HG02970 (cell line): ENCODE data around the gene DCDC2.
"Not testable (repeated sequence)": the region's sequence is repeated elsewhere in the genome, so short reads cannot be mapped to it uniquely, and the experiment has no call there.

Source experiments
- ATAC-seq: cut with Tn5 transposase; IDR thresholded peaks from one replicate; pipeline ENCODE4 v1.9.1; 2021; ENCODE audit warnings: mild to moderate bottlenecking, moderate library complexity, moderate number of reproducible peaks; ENCODE audit not compliant: unreplicated experiment, low FRiP score

The DCDC2 gene

DNA sequence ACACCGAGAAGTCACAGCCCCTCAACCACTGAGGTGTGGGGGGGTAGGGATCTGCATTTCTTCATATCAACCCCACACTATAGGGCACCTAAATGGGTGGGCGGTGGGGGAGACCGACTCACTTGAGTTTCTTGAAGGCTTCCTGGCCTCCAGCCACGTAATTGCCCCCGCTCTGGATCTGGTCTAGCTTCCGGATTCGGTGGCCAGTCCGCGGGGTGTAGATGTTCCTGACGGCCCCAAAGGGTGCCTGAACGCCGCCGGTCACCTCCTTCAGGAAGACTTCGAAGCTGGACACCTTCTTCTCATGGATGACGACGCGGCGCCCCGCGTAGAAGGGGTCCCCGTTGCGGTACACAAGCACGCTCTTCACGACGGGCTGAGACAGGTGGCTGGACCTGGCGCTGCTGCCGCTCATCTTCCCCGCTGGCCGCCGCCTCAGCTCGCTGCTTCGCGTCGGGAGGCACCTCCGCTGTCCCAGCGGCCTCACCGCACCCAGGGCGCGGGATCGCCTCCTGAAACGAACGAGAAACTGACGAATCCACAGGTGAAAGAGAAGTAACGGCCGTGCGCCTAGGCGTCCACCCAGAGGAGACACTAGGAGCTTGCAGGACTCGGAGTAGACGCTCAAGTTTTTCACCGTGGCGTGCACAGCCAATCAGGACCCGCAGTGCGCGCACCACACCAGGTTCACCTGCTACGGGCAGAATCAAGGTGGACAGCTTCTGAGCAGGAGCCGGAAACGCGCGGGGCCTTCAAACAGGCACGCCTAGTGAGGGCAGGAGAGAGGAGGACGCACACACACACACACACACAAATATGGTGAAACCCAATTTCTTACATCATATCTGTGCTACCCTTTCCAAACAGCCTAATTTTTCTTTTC, at the start of gene DCDC2:
Gene DCDC2 (minus strand): TSS at position 724 of the 883 bp plus-strand sequence. CDS start 309 bp downstream, at position 415.
- no peak for ATAC-seq

DNA sequence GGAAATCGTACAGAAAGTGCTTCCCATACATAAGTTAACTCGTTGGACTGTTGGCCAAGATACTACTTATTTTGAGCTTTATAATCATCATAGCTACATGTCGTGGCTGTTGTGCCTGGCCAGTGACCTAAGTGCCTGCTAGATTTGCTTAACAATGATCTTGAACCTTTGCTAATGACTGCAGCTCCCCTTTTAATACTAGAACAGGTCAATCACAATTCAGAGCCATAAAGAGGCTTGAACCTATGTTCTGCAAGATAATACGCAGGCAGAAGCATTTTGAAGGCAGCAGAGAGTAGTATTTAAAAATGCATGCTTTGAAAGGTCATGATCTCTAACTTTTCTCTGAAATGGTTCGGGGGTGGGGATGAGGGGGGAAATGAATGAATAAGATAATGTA, 47.4 kb upstream of the DCDC2 start:
- no peak for ATAC-seq

DNA sequence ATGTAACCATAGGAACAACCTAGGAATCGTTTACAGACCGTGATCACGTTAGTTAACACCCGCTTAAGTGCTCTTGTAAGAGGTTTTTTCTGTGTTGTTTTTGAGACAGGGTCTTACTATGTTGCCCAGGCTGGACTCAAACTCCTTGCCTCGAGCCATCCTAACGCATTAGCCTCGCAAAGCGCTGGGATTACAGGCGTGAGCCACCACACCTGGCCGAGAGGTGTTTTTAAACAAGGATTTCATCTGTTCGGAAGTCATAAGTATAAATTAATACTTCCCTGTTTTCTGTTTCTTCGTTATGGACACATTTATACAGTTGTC, 45.6 kb upstream of the DCDC2 start:
- no peak for ATAC-seq

DNA sequence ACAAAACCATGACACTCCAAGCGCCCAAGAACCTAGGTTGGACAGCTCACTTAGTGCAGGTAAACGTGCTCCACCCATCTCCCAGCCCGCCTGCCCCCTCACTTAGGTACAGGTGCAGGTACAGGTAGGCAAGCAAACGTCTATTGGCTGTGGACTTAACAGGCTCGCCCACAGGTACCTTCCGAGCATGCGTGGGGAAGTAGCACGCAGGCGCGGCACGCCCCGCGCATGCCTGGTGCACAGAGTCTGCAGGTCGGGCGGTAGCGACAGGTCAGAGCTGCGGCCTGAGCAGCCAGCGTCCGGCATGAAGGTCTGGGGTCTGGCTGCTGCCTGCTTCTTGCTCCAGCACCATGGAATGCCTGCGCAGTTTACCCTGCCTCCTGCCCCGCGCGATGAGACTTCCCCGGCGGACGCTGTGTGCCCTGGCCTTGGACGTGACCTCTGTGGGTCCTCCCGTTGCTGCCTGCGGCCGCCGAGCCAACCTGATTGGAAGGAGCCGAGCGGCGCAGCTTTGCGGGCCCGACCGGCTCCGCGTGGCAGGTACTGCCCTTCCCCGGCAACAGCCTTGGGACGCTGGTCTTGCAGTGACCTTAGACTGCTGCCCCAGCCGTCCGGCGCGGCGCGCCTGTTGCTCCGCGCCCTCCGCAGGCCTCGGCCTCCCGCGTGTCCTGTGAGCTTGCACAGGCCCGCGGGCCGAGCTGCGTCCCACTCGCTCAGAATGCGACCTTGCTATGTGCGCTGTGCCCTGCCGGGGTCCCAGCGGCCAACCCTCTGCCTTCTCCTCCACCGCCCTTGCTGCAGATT, 45.0 kb upstream of the DCDC2 start, which contains the start of gene MRS2:
Gene MRS2 (plus strand): TSS at position 240 of the 804 bp plus-strand sequence. CDS start 111 bp downstream, at position 351.
- peak; percentile 92 for ATAC-seq

DNA sequence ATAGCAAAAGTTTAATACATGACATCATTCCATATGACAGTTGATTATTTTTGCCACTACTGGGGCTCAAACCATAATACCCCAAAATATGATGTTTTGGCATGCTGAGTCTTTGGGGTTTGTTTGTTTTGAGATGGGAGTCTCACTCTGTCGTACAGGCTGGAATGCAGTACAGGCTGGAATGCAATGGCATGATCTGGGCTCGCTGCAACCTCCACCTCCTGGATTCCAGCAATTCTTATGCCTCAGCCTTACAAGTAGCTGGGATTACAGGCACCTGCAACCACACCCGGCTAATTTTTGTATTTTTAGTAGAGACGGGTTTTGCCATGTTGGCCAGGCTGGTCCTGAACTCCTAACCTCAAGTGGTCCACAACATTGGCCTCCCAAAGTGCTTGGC, 43.6 kb upstream of the DCDC2 start:
- ATAC-seq, result no peak

DNA sequence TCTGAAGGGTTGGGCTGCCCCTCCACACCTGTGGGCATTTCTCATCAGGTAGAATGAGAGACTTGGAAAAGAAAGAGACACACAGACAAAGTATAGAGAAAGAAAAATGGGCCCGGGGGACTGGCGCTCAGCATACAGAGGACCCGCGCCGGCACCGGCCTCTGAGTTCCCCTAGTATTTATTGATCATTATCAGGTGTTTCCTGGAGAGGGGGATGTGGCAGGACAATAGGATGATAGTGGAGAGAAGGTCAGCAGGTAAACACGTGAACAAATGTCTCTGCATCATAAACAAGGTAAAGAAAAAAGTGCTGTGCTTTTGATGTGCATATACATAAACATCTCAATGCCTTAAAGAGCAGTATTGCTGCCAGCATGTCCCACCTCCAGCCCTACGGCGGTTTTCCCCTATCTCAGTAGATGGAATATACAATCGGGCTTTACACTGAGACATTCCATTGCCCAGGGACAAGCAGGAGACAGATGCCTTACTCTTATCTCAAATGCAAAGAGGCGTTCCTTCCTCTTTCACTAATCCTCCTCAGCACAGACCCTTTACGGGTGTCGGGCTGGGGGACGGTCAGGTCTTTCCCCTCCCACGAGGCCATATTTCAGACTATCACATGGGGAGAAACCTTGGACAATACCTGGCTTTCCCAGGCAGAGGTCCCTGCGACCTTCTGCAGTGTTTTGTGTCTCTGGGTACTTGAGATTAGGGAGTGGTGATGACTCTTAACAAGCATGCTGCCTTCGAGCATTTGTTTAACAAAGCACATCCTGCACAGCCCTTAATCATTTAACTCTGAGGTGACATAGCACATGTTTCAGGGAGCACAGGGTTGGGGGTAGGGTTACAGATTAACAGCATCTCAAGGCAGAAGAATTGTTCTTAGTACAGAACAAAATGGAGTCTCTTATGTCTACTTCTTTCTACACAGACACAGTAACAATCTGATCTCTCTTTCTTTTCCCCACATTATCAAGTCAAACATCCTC, 42.5 kb upstream of the DCDC2 start:
- ATAC-seq, result not testable (repeated sequence)

DNA sequence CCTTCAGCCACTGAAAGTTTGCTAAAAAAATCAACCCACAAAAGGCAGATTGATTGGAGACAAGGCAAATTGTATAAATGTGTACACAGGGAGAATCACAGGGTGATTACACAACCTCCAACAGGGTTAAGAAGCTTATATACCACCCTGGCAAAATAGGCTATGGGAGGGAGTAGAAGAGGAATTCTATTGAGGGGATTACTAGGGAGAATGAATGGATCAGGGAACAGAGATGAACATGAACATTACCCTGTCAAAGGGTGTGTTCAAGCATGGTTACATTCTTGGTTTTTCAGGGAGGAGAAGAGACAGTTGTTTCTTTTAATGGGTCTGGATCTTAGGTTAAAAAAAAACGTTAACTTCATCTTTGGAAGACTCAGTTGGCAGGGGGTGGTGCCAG, 39.8 kb upstream of the DCDC2 start:
- no peak for ATAC-seq

DNA sequence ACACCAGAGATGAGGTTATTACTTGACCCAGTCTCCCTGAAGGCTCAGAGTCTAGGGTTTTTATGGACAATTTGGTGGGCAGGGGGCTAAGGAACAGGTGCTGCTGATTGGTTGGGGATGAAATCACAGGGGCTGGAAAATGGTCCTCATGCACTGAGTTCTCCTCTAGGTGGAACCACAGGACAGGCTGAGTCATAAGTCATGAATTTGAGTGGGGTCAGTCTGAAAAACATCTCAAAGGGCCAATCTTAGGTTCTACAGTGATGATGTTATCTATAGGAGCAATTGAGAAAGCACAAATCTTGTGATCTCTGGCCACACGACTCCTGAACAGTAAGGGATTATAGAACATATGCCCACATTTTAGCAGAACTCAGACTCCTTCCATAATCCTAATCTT, 39.0 kb upstream of the DCDC2 start:
- ATAC-seq, result no peak

DNA sequence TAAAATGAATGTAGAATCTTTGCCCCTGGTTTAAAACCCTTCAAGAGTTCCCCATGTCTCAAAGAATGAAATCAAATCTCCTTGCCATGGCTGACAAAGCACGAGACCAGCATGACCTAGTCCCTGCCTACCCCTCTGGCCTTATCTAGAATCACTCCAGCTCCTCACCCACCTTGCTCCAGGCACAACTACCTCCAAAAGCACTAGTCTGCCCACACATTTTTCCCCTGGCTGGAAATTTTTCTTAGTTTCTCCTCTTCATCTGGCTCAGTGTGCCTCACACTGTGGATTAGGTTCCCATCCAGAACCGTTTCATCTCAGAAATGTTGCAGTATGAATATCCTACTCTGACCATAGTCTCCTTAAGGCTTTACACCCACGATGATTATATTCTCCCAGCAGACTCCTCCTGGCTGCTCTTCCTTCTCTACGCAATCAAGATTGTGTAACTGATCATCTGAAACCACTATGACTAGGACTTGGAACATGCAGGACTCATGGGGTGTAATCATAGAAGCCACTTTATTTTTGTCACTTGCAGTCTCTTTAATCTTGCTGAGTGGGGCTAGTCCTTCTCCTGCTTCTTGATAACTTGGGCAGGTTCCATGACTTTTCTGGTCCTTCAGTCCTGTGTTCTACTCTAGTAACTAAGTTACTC, 37.0 kb upstream of the DCDC2 start:
- no peak for ATAC-seq

DNA sequence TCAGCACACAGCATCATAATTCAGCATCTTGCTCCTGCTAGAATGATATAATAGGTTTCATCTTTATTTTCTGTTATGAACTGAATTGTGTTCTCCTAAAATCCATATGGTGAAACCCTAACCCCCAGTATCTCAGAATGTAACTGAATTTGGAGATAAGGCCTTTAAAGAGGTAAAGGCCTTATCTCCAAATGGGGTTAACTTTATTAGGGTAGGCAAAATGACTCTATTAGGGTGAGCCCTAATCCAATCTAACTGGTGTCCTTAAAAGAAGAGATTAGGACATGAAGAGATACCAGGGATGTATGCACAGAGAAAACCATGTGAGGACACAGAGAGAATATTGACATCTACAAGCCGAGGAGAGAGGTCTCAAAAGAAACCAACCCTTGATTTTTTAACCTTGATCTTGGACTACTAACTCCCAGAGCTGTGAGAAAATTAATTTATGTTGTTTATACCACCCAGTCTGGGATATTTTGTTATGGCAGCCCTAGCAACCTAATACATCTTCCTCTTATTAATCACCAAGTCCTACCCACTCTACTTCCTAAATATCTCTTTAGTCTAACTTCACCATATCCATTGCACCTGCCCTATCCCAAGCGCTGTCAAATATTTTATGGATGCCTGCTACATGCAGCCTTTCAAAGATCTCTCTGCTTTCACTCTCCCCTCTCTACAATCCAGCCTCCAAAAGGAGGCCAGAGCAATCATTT, 36.4 kb upstream of the DCDC2 start:
- ATAC-seq, result no peak

DNA sequence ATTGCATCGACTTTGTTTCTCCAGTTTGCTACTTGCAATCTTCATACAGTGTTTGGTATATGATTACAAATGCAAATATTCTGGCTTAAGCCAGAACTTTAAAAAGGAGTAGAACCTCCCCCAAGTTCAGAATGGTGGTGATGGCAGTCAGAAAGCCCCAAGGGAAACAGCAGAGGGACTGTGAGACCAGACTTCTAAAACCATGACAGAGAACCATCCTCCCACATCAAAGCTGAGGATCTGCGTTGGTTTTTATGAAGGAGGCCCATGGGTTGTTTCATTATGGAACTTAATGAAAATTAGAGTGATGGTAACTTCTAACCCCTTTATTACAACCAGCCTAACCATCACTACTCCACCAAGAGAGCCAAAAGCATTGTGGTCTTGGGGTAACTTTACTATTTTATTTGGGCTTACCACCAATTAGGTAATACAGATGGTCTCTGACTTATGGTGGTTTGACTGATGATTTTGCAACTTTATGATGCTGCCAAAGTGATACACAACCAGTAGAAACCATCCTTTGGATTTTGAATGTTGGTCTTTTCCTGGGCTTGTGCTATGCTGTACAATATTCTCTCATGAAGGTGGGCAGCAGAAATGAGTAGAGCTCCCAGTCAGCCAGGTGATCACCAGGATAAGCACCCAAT, 34.0 kb upstream of the DCDC2 start:
- ATAC-seq, result no peak

DNA sequence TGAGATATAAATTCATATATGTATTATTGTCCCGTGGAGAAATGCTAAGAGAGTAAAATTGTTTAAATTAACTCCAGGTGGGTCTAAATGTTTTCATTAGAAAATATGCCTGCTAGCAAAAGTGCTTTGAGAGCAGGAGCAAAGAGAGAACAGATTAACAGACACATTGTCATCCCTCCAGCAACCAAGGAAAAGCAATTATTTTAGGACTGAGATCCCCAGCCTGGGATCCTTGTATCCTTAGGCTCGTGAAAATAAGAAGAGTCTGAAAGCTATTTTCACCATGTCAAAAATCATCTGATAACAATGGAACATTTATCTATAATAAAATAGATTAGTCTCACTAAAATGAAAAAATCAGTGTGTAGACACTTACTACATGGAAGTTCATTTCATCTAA, 33.3 kb upstream of the DCDC2 start:
- ATAC-seq, result no peak

DNA sequence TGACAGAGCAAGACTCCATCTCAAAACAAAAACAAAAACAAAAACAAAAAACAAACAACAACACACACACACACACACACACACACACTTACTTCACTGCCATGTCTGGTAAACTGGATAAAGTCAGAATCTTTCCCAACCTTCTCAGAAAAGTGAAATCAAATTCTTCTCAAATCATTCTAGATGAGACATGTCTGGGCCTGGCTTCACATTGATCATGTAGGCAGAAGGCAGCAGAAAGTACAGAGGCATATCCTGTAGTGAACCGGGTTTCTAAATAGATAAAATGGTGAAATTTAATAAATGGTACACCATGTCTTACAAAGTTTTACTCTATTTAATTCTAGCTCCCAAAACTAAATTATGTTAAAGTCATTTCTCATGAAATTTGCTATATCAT, 30.0 kb upstream of the DCDC2 start:
- no peak for ATAC-seq

DNA sequence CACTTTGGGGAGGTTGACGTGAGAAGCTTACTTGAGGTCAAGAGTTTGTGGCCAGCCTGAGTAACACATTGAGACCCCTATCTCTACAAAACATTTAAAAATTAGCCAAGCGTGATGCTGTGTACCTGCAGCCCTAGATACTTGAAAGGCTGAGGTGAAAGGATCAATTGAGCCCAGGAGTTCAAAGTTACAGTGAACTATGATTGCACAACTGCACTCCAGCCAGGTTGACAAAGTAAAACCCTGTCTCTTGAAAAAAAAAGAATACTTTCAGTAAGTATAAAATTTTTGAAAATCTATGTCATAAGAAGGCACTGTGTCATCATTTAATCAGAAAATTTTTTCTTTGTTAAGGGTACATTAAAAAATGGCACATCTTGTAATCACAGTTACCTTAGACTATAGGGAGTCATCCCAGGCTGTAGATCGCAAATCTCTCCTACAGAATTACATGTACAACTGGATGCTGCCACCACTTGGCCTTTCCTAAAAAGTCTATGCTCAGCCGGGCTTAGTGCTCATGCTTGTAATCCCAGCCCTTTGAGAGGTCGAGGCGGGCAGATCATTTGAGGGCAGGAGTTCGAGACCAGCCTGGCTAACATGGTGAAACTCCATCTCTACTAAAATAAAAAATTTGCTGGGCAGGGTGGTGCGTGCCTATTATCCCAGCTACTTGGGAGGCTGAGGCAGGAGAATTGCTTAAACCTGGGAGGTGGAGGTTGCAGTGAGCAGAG, 27.8 kb upstream of the DCDC2 start:
- no peak for ATAC-seq

DNA sequence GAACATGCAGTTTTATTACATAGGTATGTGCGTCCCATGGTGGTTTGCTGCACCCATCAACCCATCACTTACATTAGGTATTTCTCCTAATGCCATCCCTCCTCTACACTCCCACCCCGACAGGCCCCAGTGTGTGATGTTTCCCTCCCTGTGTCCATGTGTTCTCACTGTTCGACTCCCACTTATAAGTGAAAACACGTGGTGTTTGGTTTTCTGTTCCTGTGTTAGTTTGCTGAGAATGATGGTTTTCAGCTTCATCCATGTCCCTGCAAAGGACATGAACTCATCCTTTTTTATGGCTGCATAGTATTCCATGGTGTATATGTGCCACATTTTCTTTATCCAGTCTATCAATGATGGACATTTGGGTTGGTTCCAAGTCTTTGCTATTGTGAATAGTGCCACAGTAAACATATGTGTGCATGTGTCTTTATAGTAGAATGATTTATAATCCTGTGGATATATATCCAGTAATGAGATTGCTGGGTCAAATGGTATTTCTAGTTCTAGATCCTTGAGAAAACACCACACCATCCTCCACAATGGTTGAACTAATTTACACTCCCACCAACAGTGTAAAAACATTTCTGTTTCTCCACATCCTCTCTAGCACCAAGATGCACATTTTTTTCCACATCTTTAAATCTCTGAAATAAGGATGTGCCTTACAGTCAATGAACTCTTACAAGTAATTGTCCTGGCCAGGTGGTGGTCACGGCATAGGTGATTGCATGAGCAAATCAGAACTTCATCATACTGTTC, 26.7 kb upstream of the DCDC2 start:
- ATAC-seq, result not testable (repeated sequence)

DNA sequence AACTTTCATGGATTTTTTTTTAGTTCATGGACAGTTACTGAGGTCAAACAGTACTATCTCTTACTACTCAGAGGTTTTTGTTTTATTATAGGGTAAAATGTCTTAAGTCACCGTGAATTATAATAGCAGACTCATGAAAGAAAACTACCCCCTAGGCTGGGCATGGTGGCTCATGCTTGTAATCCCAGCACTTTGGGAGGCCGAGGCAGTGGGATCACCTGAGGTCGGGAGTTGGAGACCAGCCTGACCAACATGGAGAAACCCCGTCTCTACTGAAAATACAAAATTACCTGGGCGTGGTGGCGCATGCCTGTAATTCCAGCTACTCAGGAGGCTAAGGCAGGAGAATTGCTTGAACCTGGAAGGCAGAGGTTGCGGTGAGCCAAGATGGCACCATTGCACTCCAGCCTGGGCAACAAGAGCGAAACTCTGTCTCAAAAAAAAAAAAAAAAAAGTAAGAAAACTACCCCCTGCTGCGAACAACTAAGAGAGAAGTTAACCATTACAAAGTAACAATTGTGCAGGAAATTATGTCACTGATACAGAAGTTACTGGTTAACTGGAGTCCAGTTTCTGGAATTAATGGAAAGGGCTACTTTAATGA, 25.1 kb upstream of the DCDC2 start:
- not testable (repeated sequence) for ATAC-seq

DNA sequence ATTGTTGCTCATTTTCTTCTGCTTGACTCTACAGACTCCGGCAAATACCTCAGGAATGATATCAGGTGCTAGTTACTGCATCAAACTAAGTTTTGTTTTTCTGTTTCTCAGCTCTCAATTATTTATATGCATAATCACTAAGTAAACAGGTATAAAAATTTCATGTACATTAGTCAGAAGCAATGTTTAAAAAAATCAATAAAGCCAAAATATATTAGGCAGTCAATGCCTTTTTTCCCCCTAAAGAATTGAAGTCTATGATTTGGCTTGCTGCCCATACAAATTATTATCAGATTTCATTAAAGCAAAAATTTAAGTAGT, 24.3 kb upstream of the DCDC2 start:
- ATAC-seq, result no peak
